Measurements from ENCODE around the gene SPACA7. TPM values are rescaled to one million over a fixed set of nuclear protein-coding genes. Genes with fewer than 3 reads are reported as not detected.

Gene SPACA7
- total RNA-seq, 1 experiment from 2014 or later = not detected

GRCh38 chr13:112424098-112424497 is 47.9 kb downstream of the SPACA7 start:
- Histone ChIP-seq H2AK5ac (ENCODE audit: insufficient read length, low read length) (no peak overlapping the region), H3K18ac (ENCODE audit: insufficient read length, low read depth, low read length) (no peak overlapping the region), H2AFZ (ENCODE audit: low read length) (no peak overlapping the region), H3K4me1 (ENCODE audit: insufficient read depth, low read length) (no peaks in the 10 kb centered on the region), H3K9me3 (ENCODE audit: control insufficient read depth, low read depth, low read length) (peaks cover 5% of the 10 kb centered on the region), H3K4me2 (ENCODE audit: insufficient read depth, insufficient read length, low read length) (no peak overlapping the region), H3K79me1 (ENCODE audit: insufficient read depth, low read depth, low read length, poor library complexity, severe bottlenecking) (no peaks in the 10 kb centered on the region), H4K8ac (replicated peaks; ENCODE audit: insufficient read length, low read depth, low read length) (no peak overlapping the region), H4K5ac (ENCODE audit: insufficient read length, low read depth, low read length) (no peak overlapping the region), H2BK120ac (ENCODE audit: low read depth, low read length, poor library complexity, severe bottlenecking) (no peak overlapping the region), H3K27ac (ENCODE audit: insufficient read length, low read depth, low read length) (no peak overlapping the region), H2BK5ac (ENCODE audit: insufficient read length, low read length) (no peak overlapping the region), H4K20me1 (ENCODE audit: control insufficient read depth, insufficient read depth, insufficient read length) (no peaks in the 10 kb centered on the region), H3K9ac (ENCODE audit: extremely low read depth, insufficient read length, low read length) (no peak overlapping the region), H3T11ph (ENCODE audit: low read length) (no peak overlapping the region), H2BK12ac (ENCODE audit: insufficient read length, low read depth, low read length) (no peak overlapping the region), H3K14ac (ENCODE audit: insufficient read depth, low read length) (no peak overlapping the region), H2BK15ac (ENCODE audit: low read depth, low read length) (no peak overlapping the region), H3K27me3 (ENCODE audit: insufficient read depth, low read length) (no peaks in the 10 kb centered on the region), H3K23me2 (ENCODE audit: insufficient read length, low read depth, low read length, poor library complexity, severe bottlenecking) (no peaks in the 10 kb centered on the region), H3K23ac (ENCODE audit: insufficient read length, low read depth, low read length) (no peak overlapping the region), H3K56ac (ENCODE audit: insufficient read length, low read depth, low read length) (no peak overlapping the region), H2BK20ac (ENCODE audit: low read depth, low read length, poor library complexity, severe bottlenecking) (no peak overlapping the region), H4K91ac (ENCODE audit: insufficient read length, low read depth, low read length) (no peak overlapping the region), H3K4ac (ENCODE audit: low read depth, low read length) (no peak overlapping the region), H3K79me2 (ENCODE audit: insufficient read depth, low read length) (no peaks in the 10 kb centered on the region)
- H3K9me3 Mint-ChIP-seq = peaks cover 71 to 75% of the 10 kb centered on the region in 2 experiments
- no peaks in the 10 kb centered on the region for H3K4me1 Mint-ChIP-seq
- H3K27me3 Mint-ChIP-seq (ENCODE audit: low read depth) = peaks cover 43% of the 10 kb centered on the region
- no peak for TF ChIP-seq CTCF (conservative IDR thresholded peaks at IDR 0.05)
- no peak for DNase-seq
- H3K36me3 Mint-ChIP-seq (ENCODE audit: insufficient read depth in 1 of 3, low read depth in 3 of 3) = peaks cover 0 to 31% (median 27%) of the 10 kb centered on the region in 3 experiments
- no peak overlapping the region for H3K4me3 Mint-ChIP-seq
- H3K27ac Mint-ChIP-seq = no peak overlapping the region
- no CpG with 5 or more reads among the region's 14 CpGs for WGBS (ENCODE audit: extremely low coverage, insufficient read length, low lambda C conversion rate)
